Measurements from ENCODE around the gene PHF24.

DNA sequence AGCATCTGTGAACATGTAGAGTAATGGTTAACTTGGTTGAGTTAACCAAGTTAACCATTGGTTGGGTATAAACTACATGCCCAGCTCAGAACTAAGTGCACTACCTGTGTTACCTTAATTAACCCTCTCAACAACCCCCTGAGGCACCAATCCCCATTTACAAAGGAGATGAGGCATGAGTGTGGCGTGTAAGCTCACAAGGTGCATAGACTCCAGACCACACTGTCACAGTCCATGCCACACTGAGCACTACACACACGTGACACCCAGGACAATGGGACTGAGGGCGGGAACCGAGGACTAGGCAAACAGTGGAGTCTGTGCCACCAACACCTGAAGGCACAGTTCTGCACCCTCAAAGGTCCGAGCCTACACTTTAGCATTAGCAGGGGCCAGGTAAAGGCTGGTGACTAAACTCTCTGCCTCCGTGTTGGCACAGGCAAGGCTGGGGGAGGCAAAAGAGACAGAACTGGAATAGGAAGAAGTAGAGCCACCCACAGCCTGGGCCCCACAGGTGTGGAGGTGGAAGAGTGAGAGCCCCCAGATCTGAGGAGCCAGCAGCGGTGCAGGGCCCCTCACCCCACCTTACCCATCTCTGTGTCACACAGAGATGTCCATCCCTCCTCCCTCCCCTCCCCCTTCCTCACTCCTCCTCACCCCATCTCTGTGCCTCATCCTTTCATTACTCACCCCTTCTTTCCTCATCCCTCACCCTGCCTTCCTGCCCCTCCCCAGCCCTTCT is 29.2 kb downstream of the PHF24 start:
- TF ChIP-seq EZH2 (IDR thresholded peaks at IDR 0.05): no peak
- TF ChIP-seq POLR2AphosphoS5 (IDR thresholded peaks at IDR 0.05; ENCODE audit: borderline replicate concordance, low read depth, low read length): no peak
- TF ChIP-seq FOXP2 (optimal IDR thresholded peaks at IDR 0.05; ENCODE audit: control extremely low read depth, extremely low read length, insufficient read depth): no peak
